Stimulated activated CD4-positive, alpha-beta T cell treated with anti-CD3 and anti-CD28 coated beads, TNF-alpha, amount 100 ng/mL, for 48 hours (primary cell): ENCODE measurements around the gene CCDC178.

Experiments
- DNase-seq, 3 donors: peaks; one replicate each; pipeline ENCODE4 v3.0.0-alpha.2; 2020; ENCODE audit warnings: low read depth in 3 of 3

The CCDC178 gene

GRCh38 chr18:33116376-33116775, 324.1 kb downstream of the CCDC178 start:
- no peak for DNase-seq

- no peak for DNase-seq
These were observed 324.6 kb downstream of the CCDC178 start for GRCh38 chr18:33115917-33116316.

- DNase-seq = no peak
These were observed 325.0 kb downstream of the CCDC178 start for GRCh38 chr18:33115476-33115875.

GRCh38 chr18:33114749-33115148, 325.8 kb downstream of the CCDC178 start:
- no peak for DNase-seq

DNA sequence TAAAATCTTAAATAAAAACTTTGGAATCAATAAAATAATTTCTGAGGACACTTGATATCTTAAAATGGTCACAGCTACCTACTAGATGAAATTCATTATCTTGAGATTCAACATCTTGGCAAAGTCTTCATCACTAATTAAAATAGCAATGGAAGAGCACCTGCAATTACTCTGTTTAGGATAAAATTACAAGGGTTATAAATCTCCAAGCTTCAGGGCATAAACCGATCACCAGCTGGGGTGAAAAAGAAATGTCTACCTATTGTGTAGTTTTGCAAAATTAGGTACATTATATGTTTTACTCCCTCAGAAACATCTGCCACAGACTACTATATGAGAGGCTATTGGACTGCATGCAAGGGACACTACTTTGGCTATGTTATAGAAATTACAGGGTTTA, 327.1 kb downstream of the CCDC178 start:
- DNase-seq = no peak

GRCh38 chr18:33107511-33107910, 333.0 kb downstream of the CCDC178 start:
- no peak for DNase-seq

DNA sequence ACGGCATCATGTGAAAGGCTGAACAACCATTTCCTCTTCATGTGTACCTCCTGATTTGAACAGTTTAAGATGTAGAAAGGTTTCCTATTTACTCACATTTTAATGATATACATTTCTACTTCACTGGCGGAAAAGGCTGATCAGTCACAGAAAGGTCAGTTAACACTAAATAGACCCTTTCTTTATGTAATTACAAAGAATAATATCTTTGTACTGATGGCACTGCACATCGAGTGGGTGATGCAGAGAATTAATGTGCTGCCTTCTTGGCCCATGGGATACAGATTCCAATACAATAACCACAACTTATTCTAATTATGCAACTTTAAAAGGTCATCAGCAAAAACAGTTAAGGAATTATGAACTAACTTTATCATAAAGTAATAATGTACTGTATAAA, 339.2 kb downstream of the CCDC178 start:
- no peak for DNase-seq

DNA sequence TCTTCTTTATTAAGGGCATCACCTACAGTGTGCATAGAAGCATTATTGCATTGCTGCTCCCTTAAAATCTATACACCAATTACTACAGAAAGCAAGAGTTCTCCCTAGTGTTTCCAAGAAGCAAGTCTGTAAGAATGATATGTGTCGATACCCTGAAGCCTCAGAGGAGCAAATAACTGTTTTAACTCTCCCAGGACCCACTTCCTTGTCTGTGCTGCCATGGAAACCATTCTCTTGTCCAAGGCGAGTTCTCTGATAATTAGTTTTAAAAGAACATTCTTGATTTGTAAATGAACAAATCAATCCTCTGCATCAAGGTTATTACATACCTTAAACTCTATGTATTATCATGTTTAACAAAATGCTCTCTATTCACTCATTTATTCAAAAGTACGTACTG, 340.9 kb downstream of the CCDC178 start:
- DNase-seq = no peak

- DNase-seq = no peak
These were observed 343.4 kb downstream of the CCDC178 start for GRCh38 chr18:33097126-33097525.

- no peak for DNase-seq
These were observed 350.1 kb downstream of the CCDC178 start for GRCh38 chr18:33090461-33090860.

DNA sequence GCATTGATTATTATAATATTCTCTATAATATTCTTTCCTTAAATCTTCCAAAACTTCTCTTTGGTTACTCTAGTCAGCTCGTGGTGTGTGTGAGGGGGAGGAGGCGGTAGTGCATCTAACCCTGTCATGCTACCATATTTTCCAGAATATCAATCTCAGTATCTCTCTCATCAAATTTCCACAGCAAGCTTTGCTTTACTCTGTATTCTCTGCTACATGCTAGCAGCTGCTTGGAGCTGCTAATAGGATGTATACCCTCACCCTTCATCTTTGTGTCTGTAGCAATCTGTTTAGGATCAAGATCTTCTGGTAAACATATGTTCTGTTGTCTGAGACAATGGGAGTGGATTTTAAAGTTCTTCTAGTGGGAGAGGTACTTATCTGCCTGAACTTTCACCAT, 363.9 kb downstream of the CCDC178 start:
- DNase-seq = no peak

- no peak for DNase-seq
These were observed 366.4 kb downstream of the CCDC178 start for GRCh38 chr18:33074125-33074524.

DNA sequence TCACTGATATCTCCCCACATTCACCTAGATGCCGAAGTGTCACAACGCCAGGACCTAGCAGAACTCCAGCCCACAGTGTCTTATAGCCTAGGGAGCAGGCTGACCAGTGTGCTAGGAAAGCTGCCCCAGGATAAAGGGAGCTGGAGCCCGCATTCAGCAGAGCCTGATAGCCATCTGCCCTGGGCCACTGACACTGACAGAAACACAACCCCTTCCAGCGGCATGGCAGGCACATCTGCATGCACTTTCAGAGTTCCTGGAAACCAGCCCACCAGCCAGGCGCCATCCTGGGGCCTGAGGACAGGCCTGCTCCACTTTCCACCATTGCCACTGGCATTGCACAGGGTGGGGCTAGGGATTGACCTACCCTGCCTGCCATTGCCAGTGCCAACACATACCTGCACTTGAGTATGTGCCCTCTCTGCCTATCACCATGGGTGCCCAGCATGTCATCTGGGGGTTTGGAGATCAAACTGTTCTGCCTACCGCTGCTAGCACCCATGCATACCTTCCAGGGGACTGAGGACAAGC, 377.6 kb downstream of the CCDC178 start:
- DNase-seq = no peak

- no peak for DNase-seq
These were observed 387.6 kb downstream of the CCDC178 start for GRCh38 chr18:33052886-33053285.

DNA sequence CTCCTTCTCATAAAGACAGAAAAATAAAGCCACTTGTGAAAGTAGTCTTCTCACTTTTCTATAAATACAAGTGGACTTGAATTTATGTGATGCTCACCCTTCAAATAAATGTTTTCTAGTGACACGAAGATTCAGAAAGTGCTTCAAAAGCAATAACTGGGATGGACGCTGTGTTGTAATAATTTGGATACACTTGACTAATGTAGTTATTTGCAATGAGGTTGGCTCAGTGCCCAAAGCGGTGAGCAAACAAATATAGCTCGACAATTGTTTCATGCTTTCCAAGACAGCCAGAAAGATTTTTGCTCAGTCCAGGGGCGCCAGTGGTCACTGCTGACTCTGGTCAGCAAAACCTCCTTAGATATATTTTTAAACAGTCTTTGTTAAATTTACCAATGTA, 389.1 kb downstream of the CCDC178 start:
- DNase-seq = no peak

GRCh38 chr18:33040213-33040612, 400.3 kb downstream of the CCDC178 start:
- DNase-seq = no peak

DNA sequence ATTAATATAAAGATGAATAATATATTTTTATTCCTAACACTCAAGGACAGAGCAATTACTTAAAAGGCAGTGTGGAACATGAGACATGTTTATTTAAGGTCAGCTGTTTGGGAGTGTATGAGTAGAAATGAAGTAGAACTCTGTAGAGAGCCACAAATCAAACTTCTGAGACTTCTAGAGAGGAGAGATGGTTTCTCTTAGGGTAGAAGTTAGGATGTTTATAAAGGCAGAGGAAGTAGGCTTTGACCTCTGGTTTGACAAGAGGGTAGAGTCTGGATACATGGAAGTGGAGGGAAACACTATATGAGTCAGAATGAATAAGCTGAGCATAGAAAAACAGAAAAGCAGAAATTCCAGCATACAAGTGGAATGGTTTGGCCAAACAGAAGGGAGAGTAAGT, 405.6 kb downstream of the CCDC178 start:
- no peak for DNase-seq

GRCh38 chr18:33034212-33034611, 406.3 kb downstream of the CCDC178 start:
- no peak for DNase-seq

- DNase-seq = no peak
These were observed 418.2 kb downstream of the CCDC178 start for GRCh38 chr18:33022370-33022769.

- DNase-seq = no peak
These were observed 419.6 kb downstream of the CCDC178 start for GRCh38 chr18:33020877-33021276.

GRCh38 chr18:33014060-33014796, 426.3 kb downstream of the CCDC178 start:
- no peak for DNase-seq

GRCh38 chr18:33010149-33010548, 430.4 kb downstream of the CCDC178 start:
- DNase-seq = no peak

DNA sequence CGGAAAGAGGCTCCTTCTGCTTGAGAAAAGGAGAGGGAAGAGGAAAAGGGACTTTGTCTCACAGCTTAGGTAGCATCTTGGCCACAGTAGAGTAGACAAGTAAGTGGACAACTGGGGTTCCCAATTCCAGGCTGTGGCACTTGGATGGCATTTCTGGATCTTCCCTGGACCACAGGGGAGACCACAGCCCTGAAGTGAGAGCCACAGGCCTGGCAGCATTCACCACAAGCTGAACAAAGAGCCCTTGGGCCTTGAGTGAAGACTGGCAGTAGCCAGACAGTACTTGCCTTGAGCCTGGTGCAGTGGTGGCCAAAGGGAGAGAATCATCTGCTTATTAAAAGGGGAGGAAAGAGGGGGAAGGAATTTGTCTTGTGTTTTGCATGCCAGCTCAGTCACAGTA, 441.6 kb downstream of the CCDC178 start:
- no peak for DNase-seq

- no peak for DNase-seq
These were observed 442.2 kb downstream of the CCDC178 start for GRCh38 chr18:32998285-32998684.
